Panc1 (cell line): ENCODE results near the gene BEX2. TPM values are rescaled to one million over a fixed set of nuclear protein-coding genes. Genes with fewer than 3 reads are reported as not detected.

Experiments used
- ATAC-seq: fragments of 200-7000 bp; cut with Tn5 transposase; 2 replicates; pipeline ENCODE4 v1.9.1; 2020; ENCODE audit warnings: mild to moderate bottlenecking, moderate library complexity
- BruUV-seq: library from RNA; stranded (reverse); fragments of 400-500 nt; replicated peaks from 2 replicates; lab custom pipeline; 2021; lab: Mats Ljungman, UMichigan
- CTCF ChIA-PET: fragments of 300-600 bp; sonication (Branson Sonifier 250); formaldehyde crosslinking; loops from one replicate; lab custom pipeline; 2022; ENCODE audit warnings: antibody characterized with exemption; lab: Charles Lee
- POLR2A ChIA-PET: fragments of 300-600 bp; sonication (Branson Sonifier 250); formaldehyde crosslinking; loops from one replicate; lab custom pipeline; 2022; ENCODE audit warnings: antibody characterized with exemption; lab: Charles Lee
- DNase-seq: peaks from one replicate; pipeline ENCODE4 v3.0.0-alpha.2; 2010; ENCODE audit warnings: low read depth, low spot score
- H3K27ac ChIP-seq: 2 replicates; pipeline ENCODE4 v1.5.1; 2011; ENCODE audit warnings: mild to moderate bottlenecking, low read length, inconsistent platforms
- H3K27me3 ChIP-seq: fragments of 200-500 bp; sonication (Bioruptor generic); 2 replicates; pipeline ENCODE4 v1.6.0; 2014; ENCODE audit warnings: low read length, inconsistent platforms; ENCODE audit not compliant: control insufficient read depth, insufficient read depth
- H3K36me3 ChIP-seq: fragments of 200-500 bp; sonication (Bioruptor generic); 2 replicates; pipeline ENCODE4 v1.5.1; 2014; ENCODE audit warnings: inconsistent platforms, mild to moderate bottlenecking, low read length, moderate library complexity; ENCODE audit not compliant: control insufficient read depth, insufficient read depth
- H3K4me1 ChIP-seq: 2 replicates; pipeline ENCODE4 v1.5.1; 2011; ENCODE audit warnings: inconsistent platforms, mild to moderate bottlenecking, low read length, moderate library complexity; ENCODE audit not compliant: control insufficient read depth, insufficient read depth
- H3K4me3 ChIP-seq, 2 experiments: 2 replicates each; pipeline ENCODE4 v1.5.1; 2011 to 2012; ENCODE audit warnings: low read depth in 2 of 2, low read length in 2 of 2, mild to moderate bottlenecking in 2 of 2, inconsistent platforms in 1 of 2, moderate library complexity in 1 of 2
- H3K9me3 ChIP-seq: fragments of 200-500 bp; sonication (Bioruptor generic); 2 replicates; pipeline ENCODE4 v1.5.1; 2014; ENCODE audit warnings: low read depth, mild to moderate bottlenecking, inconsistent platforms, low read length, moderate library complexity; ENCODE audit not compliant: control insufficient read depth, insufficient read depth
- POLR2AphosphoS5 ChIP-seq: IDR thresholded peaks from 2 replicates; pipeline ENCODE4 v1.6.1; 2012; ENCODE audit warnings: mild to moderate bottlenecking, low read depth, low read length, moderate library complexity
- SIN3A ChIP-seq: IDR thresholded peaks from 2 replicates; pipeline ENCODE4 v1.6.1; 2012; ENCODE audit warnings: low read depth, mild to moderate bottlenecking, low read length, moderate library complexity, borderline replicate concordance; ENCODE audit not compliant: insufficient read depth
- TCF7L2 ChIP-seq: IDR thresholded peaks from 2 replicates; pipeline ENCODE4 v1.6.1; 2011; ENCODE audit warnings: mild to moderate bottlenecking, low read depth, low read length, inconsistent platforms
- in situ Hi-C: cut with HindIII; loops from 2 replicates; pipeline ENCODE4 v1.10.0; 2016; ENCODE audit warnings: low sequenced_read_pairs, low pct_unique_long_range_greater_than_20kb
- intact Hi-C: fragments of 100-400 bp; cut with micrococcal nuclease; formaldehyde crosslinking; loops from one replicate; pipeline ENCODE4 v1.10.0; 2022; ENCODE audit not compliant: unreplicated experiment
- total RNA-seq: library from RNA; stranded (reverse); gene quantifications from one replicate; pipeline ENCODE4 v1.2.1, GENCODE V29; 2021; ENCODE audit not compliant: unreplicated experiment
- TF ChIP-seq, protein P1 (sequence below): fragments of 450-650 bp; IDR thresholded peaks from 2 replicates; pipeline ENCODE4 v1.5.1; 2017; ENCODE audit warnings: mild to moderate bottlenecking
- TF ChIP-seq, protein P2 (sequence below), 2 experiments: IDR thresholded peaks; 2 replicates each; pipeline ENCODE4 v1.6.1; 2011 to 2012; ENCODE audit warnings: low read depth in 2 of 2, control low read depth in 1 of 2, low read length in 1 of 2, mild to moderate bottlenecking in 1 of 2, moderate library complexity in 1 of 2; ENCODE audit not compliant: insufficient read depth in 1 of 2

BEX2 gene
- total RNA-seq, 1 experiment from 2014 or later = 9.1 TPM

DNA sequence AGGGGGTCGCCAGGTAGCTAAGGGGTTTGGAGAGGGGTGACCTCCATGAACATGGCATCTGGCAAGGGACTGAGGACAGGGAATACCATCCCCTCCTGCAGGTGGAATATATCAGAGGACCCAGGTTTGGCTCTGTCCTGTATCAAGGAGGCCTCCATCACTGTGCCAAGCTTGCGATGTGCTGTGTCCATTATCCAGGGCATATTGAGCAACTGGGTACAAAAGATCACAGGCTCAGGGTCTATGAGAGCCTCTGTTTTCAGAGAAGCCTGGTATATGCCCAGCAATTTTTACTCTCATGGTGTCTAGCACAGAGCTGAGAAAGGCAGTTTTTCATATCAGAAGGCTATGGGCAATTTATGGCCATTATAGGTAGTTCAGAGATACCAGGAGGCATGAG lies 17.7 kb downstream of the BEX2 start:
- no peak overlapping the region for H3K27ac ChIP-seq
- BruUV-seq = no TSS peak
- ChIA-PET POLR2A (no interaction called here), CTCF (no interaction called here)
- H3K4me1 ChIP-seq = no peaks in the 10 kb centered on the region
- intact Hi-C loops (no loop called here), in situ Hi-C loops (no loop called here)
- TF ChIP-seq, protein P1, sequence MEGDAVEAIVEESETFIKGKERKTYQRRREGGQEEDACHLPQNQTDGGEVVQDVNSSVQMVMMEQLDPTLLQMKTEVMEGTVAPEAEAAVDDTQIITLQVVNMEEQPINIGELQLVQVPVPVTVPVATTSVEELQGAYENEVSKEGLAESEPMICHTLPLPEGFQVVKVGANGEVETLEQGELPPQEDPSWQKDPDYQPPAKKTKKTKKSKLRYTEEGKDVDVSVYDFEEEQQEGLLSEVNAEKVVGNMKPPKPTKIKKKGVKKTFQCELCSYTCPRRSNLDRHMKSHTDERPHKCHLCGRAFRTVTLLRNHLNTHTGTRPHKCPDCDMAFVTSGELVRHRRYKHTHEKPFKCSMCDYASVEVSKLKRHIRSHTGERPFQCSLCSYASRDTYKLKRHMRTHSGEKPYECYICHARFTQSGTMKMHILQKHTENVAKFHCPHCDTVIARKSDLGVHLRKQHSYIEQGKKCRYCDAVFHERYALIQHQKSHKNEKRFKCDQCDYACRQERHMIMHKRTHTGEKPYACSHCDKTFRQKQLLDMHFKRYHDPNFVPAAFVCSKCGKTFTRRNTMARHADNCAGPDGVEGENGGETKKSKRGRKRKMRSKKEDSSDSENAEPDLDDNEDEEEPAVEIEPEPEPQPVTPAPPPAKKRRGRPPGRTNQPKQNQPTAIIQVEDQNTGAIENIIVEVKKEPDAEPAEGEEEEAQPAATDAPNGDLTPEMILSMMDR = no peak
- TF ChIP-seq TCF7L2 (no peak), POLR2AphosphoS5 (no peak), SIN3A (no peak)
- TF ChIP-seq, protein P2, sequence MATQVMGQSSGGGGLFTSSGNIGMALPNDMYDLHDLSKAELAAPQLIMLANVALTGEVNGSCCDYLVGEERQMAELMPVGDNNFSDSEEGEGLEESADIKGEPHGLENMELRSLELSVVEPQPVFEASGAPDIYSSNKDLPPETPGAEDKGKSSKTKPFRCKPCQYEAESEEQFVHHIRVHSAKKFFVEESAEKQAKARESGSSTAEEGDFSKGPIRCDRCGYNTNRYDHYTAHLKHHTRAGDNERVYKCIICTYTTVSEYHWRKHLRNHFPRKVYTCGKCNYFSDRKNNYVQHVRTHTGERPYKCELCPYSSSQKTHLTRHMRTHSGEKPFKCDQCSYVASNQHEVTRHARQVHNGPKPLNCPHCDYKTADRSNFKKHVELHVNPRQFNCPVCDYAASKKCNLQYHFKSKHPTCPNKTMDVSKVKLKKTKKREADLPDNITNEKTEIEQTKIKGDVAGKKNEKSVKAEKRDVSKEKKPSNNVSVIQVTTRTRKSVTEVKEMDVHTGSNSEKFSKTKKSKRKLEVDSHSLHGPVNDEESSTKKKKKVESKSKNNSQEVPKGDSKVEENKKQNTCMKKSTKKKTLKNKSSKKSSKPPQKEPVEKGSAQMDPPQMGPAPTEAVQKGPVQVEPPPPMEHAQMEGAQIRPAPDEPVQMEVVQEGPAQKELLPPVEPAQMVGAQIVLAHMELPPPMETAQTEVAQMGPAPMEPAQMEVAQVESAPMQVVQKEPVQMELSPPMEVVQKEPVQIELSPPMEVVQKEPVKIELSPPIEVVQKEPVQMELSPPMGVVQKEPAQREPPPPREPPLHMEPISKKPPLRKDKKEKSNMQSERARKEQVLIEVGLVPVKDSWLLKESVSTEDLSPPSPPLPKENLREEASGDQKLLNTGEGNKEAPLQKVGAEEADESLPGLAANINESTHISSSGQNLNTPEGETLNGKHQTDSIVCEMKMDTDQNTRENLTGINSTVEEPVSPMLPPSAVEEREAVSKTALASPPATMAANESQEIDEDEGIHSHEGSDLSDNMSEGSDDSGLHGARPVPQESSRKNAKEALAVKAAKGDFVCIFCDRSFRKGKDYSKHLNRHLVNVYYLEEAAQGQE (IDR thresholded peaks at IDR 0.05; ENCODE audit: insufficient read depth in 1 of 2, low read depth in 2 of 2, low read length in 1 of 2) = no peak
- ATAC-seq = no peak
- no peak overlapping the region for H3K4me3 ChIP-seq
- no peaks in the 10 kb centered on the region; the same call in 1 of the 2 replicates for H3K27me3 ChIP-seq
- DNase-seq = no peak
- no peaks in the 10 kb centered on the region for H3K36me3 ChIP-seq
- no peaks in the 10 kb centered on the region for H3K9me3 ChIP-seq

DNA sequence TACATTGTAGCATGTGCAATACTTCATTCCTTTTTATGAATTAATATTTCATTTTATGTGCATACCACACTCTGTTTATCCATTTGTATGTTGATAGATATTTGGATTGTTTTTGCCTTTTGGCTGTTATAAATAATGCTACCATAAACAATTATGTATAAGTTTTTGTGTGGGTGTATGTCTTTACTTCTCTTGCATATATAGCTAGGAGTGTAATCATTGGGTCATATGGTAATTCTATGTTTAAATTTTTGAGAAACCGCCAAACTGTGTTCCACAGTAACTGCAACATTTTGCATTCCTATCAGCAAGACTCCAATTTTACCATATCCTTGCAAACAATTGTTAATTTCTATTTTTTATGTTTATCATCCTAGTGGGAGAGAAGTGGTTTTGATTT lies 31.2 kb downstream of the BEX2 start:
- H3K27ac ChIP-seq = no peak overlapping the region
- no peaks in the 10 kb centered on the region for H3K36me3 ChIP-seq
- no peak for DNase-seq
- POLR2A ChIA-PET = no interaction called here
- intact Hi-C loops = no loop called here
- no TSS peak for BruUV-seq
- no peaks in the 10 kb centered on the region for H3K9me3 ChIP-seq
- peaks cover 10% of the 10 kb centered on the region for H3K27me3 ChIP-seq
- no peak for ATAC-seq
- in situ Hi-C loops = no loop called here
- no peak overlapping the region for H3K4me3 ChIP-seq
- TF ChIP-seq POLR2AphosphoS5 = no peak
- TF ChIP-seq TCF7L2 = no peak
- TF ChIP-seq, protein P2 (IDR thresholded peaks at IDR 0.05; ENCODE audit: insufficient read depth in 1 of 2, low read depth in 2 of 2, low read length in 1 of 2) = no peak
- TF ChIP-seq, protein P1 = no peak
- TF ChIP-seq SIN3A = no peak
- CTCF ChIA-PET = no interaction called here
- no peaks in the 10 kb centered on the region for H3K4me1 ChIP-seq
